SK-N-SH (cell line): ENCODE measurements around the gene ZNF513.
A peak's percentile ranks its signal among the peaks of the same experiment; 100 is the strongest.

Source experiments
- CTCF ChIP-seq: fragments of 200-600 bp; sonication (generic); IDR thresholded peaks from 2 replicates; pipeline ENCODE4 v1.6.1; 2017; ENCODE audit warnings: antibody characterized with exemption, mild to moderate bottlenecking, moderate library complexity
- EP300 ChIP-seq, 2 experiments: IDR thresholded peaks; 2 replicates each; pipeline versions ENCODE4 v1.4.0 to v1.6.1; 2012; ENCODE audit warnings: borderline replicate concordance in 1 of 2, low read depth in 1 of 2, low read length in 1 of 2
- FOXM1 ChIP-seq: IDR thresholded peaks from 2 replicates; pipeline ENCODE4 v1.4.0; 2012; ENCODE audit warnings: low read depth, mild to moderate bottlenecking
- GABPA ChIP-seq: IDR thresholded peaks from 2 replicates; pipeline ENCODE4 v1.4.0; 2012; ENCODE audit warnings: low read depth, mild to moderate bottlenecking
- MAX ChIP-seq: IDR thresholded peaks from 2 replicates; pipeline ENCODE4 v1.4.0; 2012; ENCODE audit warnings: low read depth
- MEF2A ChIP-seq: IDR thresholded peaks from 2 replicates; pipeline ENCODE4 v1.4.0; 2012; ENCODE audit warnings: low read depth, borderline replicate concordance
- PBX3 ChIP-seq: IDR thresholded peaks from 2 replicates; pipeline ENCODE4; 2012
- POLR2AphosphoS5 ChIP-seq: IDR thresholded peaks from 2 replicates; pipeline ENCODE4 v1.6.1; 2012; ENCODE audit warnings: low read depth, low read length
- RAD21 ChIP-seq: IDR thresholded peaks from 2 replicates; pipeline ENCODE4 v1.6.1; 2012; ENCODE audit warnings: mild to moderate bottlenecking, low read length
- REST ChIP-seq: IDR thresholded peaks from 2 replicates; pipeline ENCODE4 v1.6.1; 2012; ENCODE audit warnings: mild to moderate bottlenecking, low read depth, low read length, moderate library complexity
- SIN3A ChIP-seq: IDR thresholded peaks from 2 replicates; pipeline ENCODE4 v1.6.1; 2012; ENCODE audit warnings: low read depth, mild to moderate bottlenecking, low read length, moderate library complexity, borderline replicate concordance
- TAF1 ChIP-seq: IDR thresholded peaks from 2 replicates; pipeline ENCODE4 v1.6.1; 2012; ENCODE audit warnings: low read depth, mild to moderate bottlenecking, low read length, moderate library complexity, borderline replicate concordance
- USF2 ChIP-seq: fragments of 150-350 bp; IDR thresholded peaks from 2 replicates; pipeline ENCODE4 v1.6.1; 2017; ENCODE audit warnings: antibody characterized with exemption, low read length, low read depth, borderline replicate concordance

- TF ChIP-seq MAX = no peak
- TF ChIP-seq MEF2A = no peak
- TF ChIP-seq CTCF = no peak
- no peak; the same call in 1 of the 2 replicates for TF ChIP-seq SIN3A
- TF ChIP-seq RAD21 = no peak
- TF ChIP-seq REST = no peak
- TF ChIP-seq FOXM1 = no peak
- TF ChIP-seq EP300 (IDR thresholded peaks at IDR 0.05; ENCODE audit: borderline replicate concordance in 1 of 2, low read depth in 1 of 2, low read length in 1 of 2) = no peak
- no peak for TF ChIP-seq GABPA
- TF ChIP-seq PBX3 = peak; percentile 3
- 0 out of 2 replicates have a peak, but pooled peaks have one; percentile 3 for TF ChIP-seq USF2
- peak; percentile 57 for TF ChIP-seq POLR2AphosphoS5
- TF ChIP-seq TAF1 = no peak
Observed at GRCh38 chr2:27379836-27380625, 503 bp downstream of the ZNF513 start.
